Measurements from ENCODE around the gene ASF1A.

DNA sequence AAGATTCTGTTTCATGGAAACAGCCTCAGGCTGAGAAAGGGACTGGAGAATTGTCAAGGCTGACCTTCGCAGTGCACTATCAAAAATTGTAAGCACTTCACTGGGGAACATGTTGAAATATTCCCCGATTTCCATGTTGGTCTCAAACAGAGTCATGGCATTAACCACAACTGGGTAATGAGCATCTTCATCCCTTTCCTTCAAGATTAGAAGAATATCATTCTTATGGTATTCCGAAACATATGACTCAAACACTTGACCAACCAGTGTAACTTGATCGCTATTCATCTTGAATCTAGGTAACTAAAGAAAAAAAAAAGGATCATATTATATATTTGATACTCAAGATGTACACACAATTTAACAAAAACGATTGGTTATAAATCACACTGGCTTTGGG, 37.5 kb downstream of the ASF1A start:
- TF ChIP-seq POLR2A (IDR thresholded peaks at IDR 0.05) (no peak), CTCF (IDR thresholded peaks at IDR 0.05) (no peak)

Data from heart left ventricle (tissue), 13 donors.